Fibroblast of lung (primary cell): ENCODE measurements around the gene SP140L. TPM values are rescaled to one million over a fixed set of nuclear protein-coding genes. Genes with fewer than 3 reads are reported as not detected.

Source experiments
- DNase-seq, 2 donors: peaks; one replicate each; pipeline versions ENCODE4 v3.0.0 to v3.0.0-alpha.2; 2010; ENCODE audit warnings: low read depth in 2 of 2
- H2AFZ ChIP-seq: 2 replicates; pipeline ENCODE4 v1.5.1; 2012; ENCODE audit warnings: low read length, control low read depth, inconsistent platforms
- H3K27ac ChIP-seq: 2 replicates; pipeline ENCODE4 v1.5.1; 2011; ENCODE audit warnings: low read length, control low read depth; ENCODE audit not compliant: insufficient read depth
- H3K27me3 ChIP-seq: 2 replicates; pipeline ENCODE4 v1.5.1; 2011; ENCODE audit warnings: mild to moderate bottlenecking, low read length; ENCODE audit not compliant: control insufficient read depth, insufficient read depth
- H3K36me3 ChIP-seq: 2 replicates; pipeline ENCODE4 v1.5.1; 2011; ENCODE audit warnings: low read length; ENCODE audit not compliant: control insufficient read depth, insufficient read depth
- H3K4me1 ChIP-seq: 2 replicates; pipeline ENCODE4 v1.5.1; 2011; ENCODE audit warnings: low read length; ENCODE audit not compliant: control insufficient read depth, insufficient read depth; ENCODE audit errors: extremely low read depth
- H3K4me2 ChIP-seq: 2 replicates; pipeline ENCODE4 v1.5.1; 2011; ENCODE audit warnings: low read length, control low read depth; ENCODE audit not compliant: insufficient read depth; ENCODE audit errors: extremely low read depth
- H3K4me3 ChIP-seq, 4 experiments: fragments of 200-600 bp in 1 of 4; sonication (generic) in 1 of 4; replicated peaks in 1 of 4; 2 replicates each; pipeline ENCODE4 v1.5.1; 2011 to 2016; ENCODE audit warnings: low read length in 4 of 4, low read depth in 3 of 4, mild to moderate bottlenecking in 3 of 4, control low read depth in 2 of 4, inconsistent platforms in 1 of 4, mixed read lengths in 1 of 4; ENCODE audit not compliant: insufficient read depth in 1 of 4; ENCODE audit errors: control extremely low read depth in 1 of 4
- H3K79me2 ChIP-seq: 2 replicates; pipeline ENCODE4 v1.5.1; 2012; ENCODE audit warnings: mild to moderate bottlenecking, low read length, inconsistent platforms; ENCODE audit not compliant: control insufficient read depth, insufficient read depth
- H3K9ac ChIP-seq: 2 replicates; pipeline ENCODE4 v1.5.1; 2011; ENCODE audit warnings: mild to moderate bottlenecking, low read length, control low read depth; ENCODE audit not compliant: insufficient read depth
- H3K9me3 ChIP-seq: 2 replicates; pipeline ENCODE4 v1.5.1; 2012; ENCODE audit warnings: low read depth, low read length; ENCODE audit not compliant: control insufficient read depth, insufficient read depth
- H4K20me1 ChIP-seq: 2 replicates; pipeline ENCODE4 v1.5.1; 2011; ENCODE audit warnings: low read length; ENCODE audit not compliant: control insufficient read depth, insufficient read depth; ENCODE audit errors: extremely low read depth
- EZH2 ChIP-seq: IDR thresholded peaks from 2 replicates; pipeline ENCODE4 v1.5.1; 2012; ENCODE audit warnings: low read length, control low read depth, mild to moderate bottlenecking; ENCODE audit errors: missing control alignments
- polyA plus RNA-seq, 2 donors: library from polyadenylated mRNA; depleted of rRNA in 1 of 2; stranded (reverse) in 1 of 2; unstranded in 1 of 2; fragments of >200 nt; gene quantifications; 2 replicates each; pipeline ENCODE4 v1.2.1, GENCODE V29; 2011 to 2012; ENCODE audit warnings: missing spikeins in 1 of 2
- total RNA-seq: library from RNA; depleted of rRNA; stranded (reverse); fragments of >200 nt; gene quantifications from 2 replicates; pipeline ENCODE4 v1.2.1, GENCODE V29; 2014
- TF ChIP-seq, protein P1 (sequence below), 2 donors: IDR thresholded peaks in 1 of 2; conservative IDR thresholded peaks in 1 of 2; 1 replicate in 1 of 2; 2 replicates in 1 of 2; pipeline ENCODE4 v1.5.1; 2011 to 2012; ENCODE audit warnings: low read length in 2 of 2, control low read depth in 1 of 2, inconsistent platforms in 1 of 2, low read depth in 1 of 2, mild to moderate bottlenecking in 1 of 2

Gene SP140L
- total and polyA plus RNA-seq, 2 donors (not counting 1 experiment from before 2014, with no cell fraction given): 10.9 to 16.9 TPM

DNA sequence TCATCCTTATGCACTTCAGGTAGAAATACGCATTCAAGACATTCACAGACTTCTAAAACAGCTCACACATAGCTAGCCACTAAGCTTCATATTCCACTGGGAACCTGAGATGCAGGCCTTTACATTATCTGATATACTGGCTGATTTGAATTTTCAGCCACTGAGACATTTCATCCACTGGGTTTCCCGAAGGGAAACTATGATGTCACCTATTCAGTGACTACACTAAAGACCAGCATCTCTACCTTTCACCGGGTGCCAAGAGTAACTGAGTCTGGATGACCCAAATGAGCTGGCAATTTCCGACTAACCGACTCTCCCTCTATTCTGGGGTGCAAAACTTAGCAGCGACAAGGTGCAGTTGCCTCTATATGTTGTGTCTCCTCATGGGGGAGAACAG is 31.8 kb upstream of the SP140L start:
- no peaks in the 10 kb centered on the region for H3K4me1 ChIP-seq
- DNase-seq: no peak
- no peaks in the 10 kb centered on the region for H3K27me3 ChIP-seq
- no peaks in the 10 kb centered on the region for H3K36me3 ChIP-seq
- no peak overlapping the region for H2AFZ ChIP-seq
- H4K20me1 ChIP-seq: no peaks in the 10 kb centered on the region
- no peak overlapping the region for H3K4me3 ChIP-seq
- no peak overlapping the region for H3K4me2 ChIP-seq
- H3K27ac ChIP-seq: no peak overlapping the region
- H3K9me3 ChIP-seq: no peaks in the 10 kb centered on the region
- no peak overlapping the region for H3K9ac ChIP-seq
- H3K79me2 ChIP-seq: no peaks in the 10 kb centered on the region
- TF ChIP-seq, protein P1, sequence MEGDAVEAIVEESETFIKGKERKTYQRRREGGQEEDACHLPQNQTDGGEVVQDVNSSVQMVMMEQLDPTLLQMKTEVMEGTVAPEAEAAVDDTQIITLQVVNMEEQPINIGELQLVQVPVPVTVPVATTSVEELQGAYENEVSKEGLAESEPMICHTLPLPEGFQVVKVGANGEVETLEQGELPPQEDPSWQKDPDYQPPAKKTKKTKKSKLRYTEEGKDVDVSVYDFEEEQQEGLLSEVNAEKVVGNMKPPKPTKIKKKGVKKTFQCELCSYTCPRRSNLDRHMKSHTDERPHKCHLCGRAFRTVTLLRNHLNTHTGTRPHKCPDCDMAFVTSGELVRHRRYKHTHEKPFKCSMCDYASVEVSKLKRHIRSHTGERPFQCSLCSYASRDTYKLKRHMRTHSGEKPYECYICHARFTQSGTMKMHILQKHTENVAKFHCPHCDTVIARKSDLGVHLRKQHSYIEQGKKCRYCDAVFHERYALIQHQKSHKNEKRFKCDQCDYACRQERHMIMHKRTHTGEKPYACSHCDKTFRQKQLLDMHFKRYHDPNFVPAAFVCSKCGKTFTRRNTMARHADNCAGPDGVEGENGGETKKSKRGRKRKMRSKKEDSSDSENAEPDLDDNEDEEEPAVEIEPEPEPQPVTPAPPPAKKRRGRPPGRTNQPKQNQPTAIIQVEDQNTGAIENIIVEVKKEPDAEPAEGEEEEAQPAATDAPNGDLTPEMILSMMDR (conservative IDR thresholded peaks at IDR 0.05 in 1 of 2, IDR thresholded peaks at IDR 0.05 in 1 of 2; ENCODE audit: low read depth in 1 of 2, low read length in 2 of 2): no peak
- TF ChIP-seq EZH2: no peak

DNA sequence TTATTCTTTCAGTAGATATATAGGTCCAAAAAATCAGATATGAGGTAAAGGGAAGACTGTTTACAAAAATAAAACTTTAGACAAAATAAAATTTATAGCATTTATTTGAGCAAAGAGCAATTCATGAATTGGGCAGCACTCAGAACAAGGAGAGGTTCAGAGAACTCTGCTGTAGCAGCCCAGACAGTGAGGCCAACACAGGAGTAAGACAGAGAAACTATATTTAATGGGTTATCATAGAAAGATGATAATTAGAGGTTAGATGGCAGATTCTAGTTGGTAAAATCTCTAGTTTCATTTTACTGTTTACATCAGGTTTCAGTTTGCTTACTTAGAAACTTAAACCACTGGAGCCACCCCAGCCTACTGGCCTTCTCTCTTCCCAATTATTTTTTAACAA is 30.1 kb upstream of the SP140L start:
- Histone ChIP-seq H3K36me3 (no peaks in the 10 kb centered on the region), H3K4me2 (no peak overlapping the region), H3K9me3 (no peaks in the 10 kb centered on the region), H3K79me2 (no peaks in the 10 kb centered on the region), H3K4me1 (no peaks in the 10 kb centered on the region), H4K20me1 (no peaks in the 10 kb centered on the region), H3K9ac (no peak overlapping the region), H3K4me3 (no peak overlapping the region), H2AFZ (no peak overlapping the region), H3K27ac (no peak overlapping the region), H3K27me3 (no peaks in the 10 kb centered on the region)
- no peak for TF ChIP-seq EZH2
- TF ChIP-seq, protein P1 (conservative IDR thresholded peaks at IDR 0.05 in 1 of 2, IDR thresholded peaks at IDR 0.05 in 1 of 2; ENCODE audit: low read depth in 1 of 2, low read length in 2 of 2): no peak
- no peak for DNase-seq

DNA sequence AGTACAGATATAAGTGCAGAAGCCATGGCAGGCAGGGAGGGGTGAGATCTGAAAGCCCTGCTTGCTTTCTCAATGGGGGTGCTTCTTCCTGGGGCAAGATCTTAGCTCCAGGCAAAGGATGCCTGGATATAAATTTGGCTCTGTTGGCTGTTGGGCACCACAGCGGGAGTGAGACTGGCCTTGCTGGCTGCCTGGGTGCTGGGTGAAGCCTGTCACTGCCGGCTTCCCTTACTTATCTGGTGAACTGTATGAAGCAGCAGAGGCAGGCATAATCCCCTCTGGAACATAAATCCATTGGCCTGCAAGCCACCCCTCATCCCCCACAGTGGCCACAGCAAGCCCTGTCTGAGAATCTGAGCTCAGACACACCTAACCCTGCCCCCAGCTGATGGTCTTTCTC is 27.4 kb upstream of the SP140L start:
- no peaks in the 10 kb centered on the region for H3K79me2 ChIP-seq
- H2AFZ ChIP-seq: no peak overlapping the region
- no peaks in the 10 kb centered on the region for H3K4me1 ChIP-seq
- H3K9ac ChIP-seq: no peak overlapping the region
- no peaks in the 10 kb centered on the region for H4K20me1 ChIP-seq
- no peak for DNase-seq
- H3K4me2 ChIP-seq: no peak overlapping the region
- no peaks in the 10 kb centered on the region for H3K36me3 ChIP-seq
- no peaks in the 10 kb centered on the region for H3K9me3 ChIP-seq
- no peaks in the 10 kb centered on the region for H3K27me3 ChIP-seq
- TF ChIP-seq EZH2: no peak
- TF ChIP-seq, protein P1 (conservative IDR thresholded peaks at IDR 0.05 in 1 of 2, IDR thresholded peaks at IDR 0.05 in 1 of 2; ENCODE audit: low read depth in 1 of 2, low read length in 2 of 2): no peak
- no peak overlapping the region for H3K27ac ChIP-seq
- H3K4me3 ChIP-seq: no peak overlapping the region
